ENCODE measurements around the gene PHLDA2. TPM values are rescaled to one million over a fixed set of nuclear protein-coding genes. Genes with fewer than 3 reads are reported as not detected.

Gene PHLDA2
- total and polyA plus RNA-seq, 2 experiments from 2014 or later: 3.8 to 16.5 TPM

DNA sequence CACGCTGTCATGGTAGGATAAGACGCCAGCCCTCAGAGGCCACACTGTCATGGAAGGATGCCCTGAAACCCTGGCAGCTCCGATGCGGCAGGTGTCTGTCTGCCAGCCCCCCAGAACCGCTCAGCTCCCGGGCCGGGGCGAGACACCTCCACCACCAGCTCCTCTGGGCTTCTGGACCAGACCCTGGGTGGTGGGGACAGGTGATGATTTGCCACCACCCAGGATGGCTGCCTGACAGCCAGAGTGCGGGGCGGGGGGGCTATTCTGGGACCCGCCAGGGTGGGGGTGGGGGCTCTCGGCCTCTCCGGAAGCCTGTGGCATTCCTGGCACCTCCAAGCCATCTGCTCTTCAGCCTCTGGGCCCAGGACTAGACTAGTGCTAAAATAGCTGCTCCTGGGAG, 9.4 kb downstream of the PHLDA2 start:
- H3K36me3 Mint-ChIP-seq (ENCODE audit: low read depth): no peaks in the 10 kb centered on the region
- no peak for DNase-seq (ENCODE audit: low spot score)
- H3K27me3 ChIP-seq (ENCODE audit: insufficient read depth): no peaks in the 10 kb centered on the region

DNA sequence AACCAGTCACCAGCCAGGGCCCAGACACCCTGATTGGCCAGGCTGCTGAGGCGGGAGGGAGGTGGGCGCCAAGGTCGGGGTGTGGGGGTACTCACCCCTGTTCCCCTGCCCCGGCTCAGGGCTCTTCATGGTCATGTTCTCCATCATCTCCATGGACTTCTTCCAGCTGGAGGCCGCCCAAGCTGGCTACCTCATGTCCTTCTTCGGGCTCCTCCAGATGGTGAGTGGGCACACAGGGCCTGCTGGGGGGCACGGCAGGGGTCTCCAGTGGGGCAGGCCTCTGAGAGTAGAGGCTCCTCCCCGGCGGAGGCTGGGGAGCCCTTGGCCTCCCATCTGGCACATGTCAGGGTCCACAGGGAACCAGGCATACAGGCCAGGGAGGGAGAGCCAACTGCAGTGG, 10.0 kb downstream of the PHLDA2 start:
- Mint-ChIP-seq H3K36me3 (ENCODE audit: low read depth) (no peaks in the 10 kb centered on the region), H3K27ac (no peak overlapping the region), H3K4me1 (no peaks in the 10 kb centered on the region), H3K4me3 (no peak overlapping the region), H3K27me3 (ENCODE audit: insufficient read depth, low read depth, poor library complexity) (peaks cover 4% of the 10 kb centered on the region), H3K9me3 (no peaks in the 10 kb centered on the region)
- H3F3A ChIP-seq (replicated peaks; ENCODE audit: low read depth): no peaks in the 10 kb centered on the region
- H3K4me3 ChIP-seq: no peak overlapping the region
- no peaks in the 10 kb centered on the region for H3K79me2 ChIP-seq (replicated peaks; ENCODE audit: insufficient read depth)
- no peaks in the 10 kb centered on the region for H3K9me2 ChIP-seq (ENCODE audit: insufficient read depth)
- H3K4me2 ChIP-seq: no peak overlapping the region
- H3K4me1 ChIP-seq (ENCODE audit: insufficient read depth): no peaks in the 10 kb centered on the region
- no peak overlapping the region for H2AFZ ChIP-seq
- ATAC-seq (no peak), DNase-seq (ENCODE audit: low spot score) (no peak)
- H4K20me1 ChIP-seq (replicated peaks; ENCODE audit: insufficient read depth): no peaks in the 10 kb centered on the region
- H3K27ac ChIP-seq (ENCODE audit: low read depth): no peak overlapping the region
- no peaks in the 10 kb centered on the region for H3K36me3 ChIP-seq (ENCODE audit: insufficient read depth)
- no peaks in the 10 kb centered on the region for H3K27me3 ChIP-seq (ENCODE audit: insufficient read depth)
- TF ChIP-seq NANOG (IDR thresholded peaks at IDR 0.05; ENCODE audit: borderline replicate concordance) (no peak), STAT1 (IDR thresholded peaks at IDR 0.05; ENCODE audit: unreplicated experiment) (no peak), ZNF331 (CRISPR knock-in tag; IDR thresholded peaks at IDR 0.05; ENCODE audit: low read depth) (no peak), CREB1 (CRISPR knock-in tag; IDR thresholded peaks at IDR 0.05; ENCODE audit: low read depth) (no peak)
- TF ChIP-seq, protein P1, sequence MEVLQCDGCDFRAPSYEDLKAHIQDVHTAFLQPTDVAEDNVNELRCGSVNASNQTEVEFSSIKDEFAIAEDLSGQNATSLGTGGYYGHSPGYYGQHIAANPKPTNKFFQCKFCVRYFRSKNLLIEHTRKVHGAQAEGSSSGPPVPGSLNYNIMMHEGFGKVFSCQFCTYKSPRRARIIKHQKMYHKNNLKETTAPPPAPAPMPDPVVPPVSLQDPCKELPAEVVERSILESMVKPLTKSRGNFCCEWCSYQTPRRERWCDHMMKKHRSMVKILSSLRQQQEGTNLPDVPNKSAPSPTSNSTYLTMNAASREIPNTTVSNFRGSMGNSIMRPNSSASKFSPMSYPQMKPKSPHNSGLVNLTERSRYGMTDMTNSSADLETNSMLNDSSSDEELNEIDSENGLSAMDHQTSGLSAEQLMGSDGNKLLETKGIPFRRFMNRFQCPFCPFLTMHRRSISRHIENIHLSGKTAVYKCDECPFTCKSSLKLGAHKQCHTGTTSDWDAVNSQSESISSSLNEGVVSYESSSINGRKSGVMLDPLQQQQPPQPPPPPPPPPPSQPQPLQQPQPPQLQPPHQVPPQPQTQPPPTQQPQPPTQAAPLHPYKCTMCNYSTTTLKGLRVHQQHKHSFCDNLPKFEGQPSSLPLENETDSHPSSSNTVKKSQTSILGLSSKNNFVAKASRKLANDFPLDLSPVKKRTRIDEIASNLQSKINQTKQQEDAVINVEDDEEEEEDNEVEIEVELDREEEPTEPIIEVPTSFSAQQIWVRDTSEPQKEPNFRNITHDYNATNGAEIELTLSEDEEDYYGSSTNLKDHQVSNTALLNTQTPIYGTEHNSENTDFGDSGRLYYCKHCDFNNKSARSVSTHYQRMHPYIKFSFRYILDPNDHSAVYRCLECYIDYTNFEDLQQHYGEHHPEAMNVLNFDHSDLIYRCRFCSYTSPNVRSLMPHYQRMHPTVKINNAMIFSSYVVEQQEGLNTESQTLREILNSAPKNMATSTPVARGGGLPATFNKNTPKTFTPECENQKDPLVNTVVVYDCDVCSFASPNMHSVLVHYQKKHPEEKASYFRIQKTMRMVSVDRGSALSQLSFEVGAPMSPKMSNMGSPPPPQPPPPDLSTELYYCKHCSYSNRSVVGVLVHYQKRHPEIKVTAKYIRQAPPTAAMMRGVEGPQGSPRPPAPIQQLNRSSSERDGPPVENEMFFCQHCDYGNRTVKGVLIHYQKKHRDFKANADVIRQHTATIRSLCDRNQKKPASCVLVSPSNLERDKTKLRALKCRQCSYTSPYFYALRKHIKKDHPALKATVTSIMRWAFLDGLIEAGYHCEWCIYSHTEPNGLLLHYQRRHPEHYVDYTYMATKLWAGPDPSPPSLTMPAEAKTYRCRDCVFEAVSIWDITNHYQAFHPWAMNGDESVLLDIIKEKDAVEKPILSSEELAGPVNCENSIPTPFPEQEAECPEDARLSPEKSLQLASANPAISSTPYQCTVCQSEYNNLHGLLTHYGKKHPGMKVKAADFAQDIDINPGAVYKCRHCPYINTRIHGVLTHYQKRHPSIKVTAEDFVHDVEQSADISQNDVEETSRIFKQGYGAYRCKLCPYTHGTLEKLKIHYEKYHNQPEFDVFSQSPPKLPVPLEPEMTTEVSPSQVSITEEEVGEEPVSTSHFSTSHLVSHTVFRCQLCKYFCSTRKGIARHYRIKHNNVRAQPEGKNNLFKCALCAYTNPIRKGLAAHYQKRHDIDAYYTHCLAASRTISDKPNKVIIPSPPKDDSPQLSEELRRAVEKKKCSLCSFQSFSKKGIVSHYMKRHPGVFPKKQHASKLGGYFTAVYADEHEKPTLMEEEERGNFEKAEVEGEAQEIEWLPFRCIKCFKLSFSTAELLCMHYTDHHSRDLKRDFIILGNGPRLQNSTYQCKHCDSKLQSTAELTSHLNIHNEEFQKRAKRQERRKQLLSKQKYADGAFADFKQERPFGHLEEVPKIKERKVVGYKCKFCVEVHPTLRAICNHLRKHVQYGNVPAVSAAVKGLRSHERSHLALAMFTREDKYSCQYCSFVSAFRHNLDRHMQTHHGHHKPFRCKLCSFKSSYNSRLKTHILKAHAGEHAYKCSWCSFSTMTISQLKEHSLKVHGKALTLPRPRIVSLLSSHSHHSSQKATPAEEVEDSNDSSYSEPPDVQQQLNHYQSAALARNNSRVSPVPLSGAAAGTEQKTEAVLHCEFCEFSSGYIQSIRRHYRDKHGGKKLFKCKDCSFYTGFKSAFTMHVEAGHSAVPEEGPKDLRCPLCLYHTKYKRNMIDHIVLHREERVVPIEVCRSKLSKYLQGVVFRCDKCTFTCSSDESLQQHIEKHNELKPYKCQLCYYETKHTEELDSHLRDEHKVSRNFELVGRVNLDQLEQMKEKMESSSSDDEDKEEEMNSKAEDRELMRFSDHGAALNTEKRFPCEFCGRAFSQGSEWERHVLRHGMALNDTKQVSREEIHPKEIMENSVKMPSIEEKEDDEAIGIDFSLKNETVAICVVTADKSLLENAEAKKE (CRISPR knock-in tag; IDR thresholded peaks at IDR 0.05): no peak
- TF ChIP-seq, protein P2, sequence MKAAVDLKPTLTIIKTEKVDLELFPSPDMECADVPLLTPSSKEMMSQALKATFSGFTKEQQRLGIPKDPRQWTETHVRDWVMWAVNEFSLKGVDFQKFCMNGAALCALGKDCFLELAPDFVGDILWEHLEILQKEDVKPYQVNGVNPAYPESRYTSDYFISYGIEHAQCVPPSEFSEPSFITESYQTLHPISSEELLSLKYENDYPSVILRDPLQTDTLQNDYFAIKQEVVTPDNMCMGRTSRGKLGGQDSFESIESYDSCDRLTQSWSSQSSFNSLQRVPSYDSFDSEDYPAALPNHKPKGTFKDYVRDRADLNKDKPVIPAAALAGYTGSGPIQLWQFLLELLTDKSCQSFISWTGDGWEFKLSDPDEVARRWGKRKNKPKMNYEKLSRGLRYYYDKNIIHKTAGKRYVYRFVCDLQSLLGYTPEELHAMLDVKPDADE (IDR thresholded peaks at IDR 0.05): no peak

More for the DNA sequence above, 9.4 kb downstream of the PHLDA2 start:
- Histone ChIP-seq H4K20me1 (replicated peaks; ENCODE audit: insufficient read depth) (no peaks in the 10 kb centered on the region), H3K4me2 (no peak overlapping the region), H3K27ac (ENCODE audit: low read depth) (no peak overlapping the region), H3K36me3 (ENCODE audit: insufficient read depth) (no peaks in the 10 kb centered on the region), H2AFZ (no peak overlapping the region), H3K4me3 (no peak overlapping the region), H3K79me2 (replicated peaks; ENCODE audit: insufficient read depth) (no peaks in the 10 kb centered on the region), H3K4me1 (ENCODE audit: insufficient read depth) (no peaks in the 10 kb centered on the region), H3F3A (replicated peaks; ENCODE audit: low read depth) (no peaks in the 10 kb centered on the region), H3K9me2 (ENCODE audit: insufficient read depth) (no peaks in the 10 kb centered on the region)
- no peaks in the 10 kb centered on the region for H3K9me3 Mint-ChIP-seq
- TF ChIP-seq EZH2phosphoT487 (IDR thresholded peaks at IDR 0.05; ENCODE audit: unreplicated experiment) (no peak), CREB1 (CRISPR knock-in tag; IDR thresholded peaks at IDR 0.05; ENCODE audit: low read depth) (no peak), EZH2 (IDR thresholded peaks at IDR 0.05; ENCODE audit: low read depth, unreplicated experiment) (no peak), POLR2AphosphoS5 (IDR thresholded peaks at IDR 0.05; ENCODE audit: low read depth) (no peak), NANOG (IDR thresholded peaks at IDR 0.05; ENCODE audit: borderline replicate concordance) (no peak)
- TF ChIP-seq, protein P3, sequence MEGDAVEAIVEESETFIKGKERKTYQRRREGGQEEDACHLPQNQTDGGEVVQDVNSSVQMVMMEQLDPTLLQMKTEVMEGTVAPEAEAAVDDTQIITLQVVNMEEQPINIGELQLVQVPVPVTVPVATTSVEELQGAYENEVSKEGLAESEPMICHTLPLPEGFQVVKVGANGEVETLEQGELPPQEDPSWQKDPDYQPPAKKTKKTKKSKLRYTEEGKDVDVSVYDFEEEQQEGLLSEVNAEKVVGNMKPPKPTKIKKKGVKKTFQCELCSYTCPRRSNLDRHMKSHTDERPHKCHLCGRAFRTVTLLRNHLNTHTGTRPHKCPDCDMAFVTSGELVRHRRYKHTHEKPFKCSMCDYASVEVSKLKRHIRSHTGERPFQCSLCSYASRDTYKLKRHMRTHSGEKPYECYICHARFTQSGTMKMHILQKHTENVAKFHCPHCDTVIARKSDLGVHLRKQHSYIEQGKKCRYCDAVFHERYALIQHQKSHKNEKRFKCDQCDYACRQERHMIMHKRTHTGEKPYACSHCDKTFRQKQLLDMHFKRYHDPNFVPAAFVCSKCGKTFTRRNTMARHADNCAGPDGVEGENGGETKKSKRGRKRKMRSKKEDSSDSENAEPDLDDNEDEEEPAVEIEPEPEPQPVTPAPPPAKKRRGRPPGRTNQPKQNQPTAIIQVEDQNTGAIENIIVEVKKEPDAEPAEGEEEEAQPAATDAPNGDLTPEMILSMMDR (conservative IDR thresholded peaks at IDR 0.05; ENCODE audit: low read depth in 2 of 2): no peak
- TF ChIP-seq, protein P2 (IDR thresholded peaks at IDR 0.05): no peak
- ATAC-seq: no peak
- H3K27me3 Mint-ChIP-seq (ENCODE audit: insufficient read depth, low read depth, poor library complexity): peaks cover 4% of the 10 kb centered on the region
- no peaks in the 10 kb centered on the region for H3K4me1 Mint-ChIP-seq
- no peak overlapping the region for H3K4me3 Mint-ChIP-seq
- H3K27ac Mint-ChIP-seq: no peak overlapping the region
